Liver (tissue), 9 donors: ENCODE data around the gene ACRV1. TPM values are rescaled to one million over a fixed set of nuclear protein-coding genes. Genes with fewer than 3 reads are reported as not detected.

Source experiments
- DNase-seq: peaks from one replicate; pipeline ENCODE4 v3.0.0-alpha.2; 2017; ENCODE audit warnings: low spot score
- H3K27ac ChIP-seq, 2 donors: one replicate each; pipeline ENCODE4 v1.7.0; 2013; ENCODE audit warnings: inconsistent platforms in 2 of 2, low read length in 2 of 2, control low read depth in 1 of 2, low read depth in 1 of 2, mild to moderate bottlenecking in 1 of 2
- H3K27me3 ChIP-seq, 4 donors: one replicate each; pipeline versions ENCODE4 v1.6.1 to v1.7.0; 2013; ENCODE audit warnings: low read length in 3 of 4, inconsistent platforms in 1 of 4, mild to moderate bottlenecking in 1 of 4, moderate library complexity in 1 of 4; ENCODE audit not compliant: control insufficient read depth in 4 of 4, insufficient read depth in 4 of 4
- H3K36me3 ChIP-seq, 4 donors: one replicate each; pipeline versions ENCODE4 v1.6.1 to v1.7.0; 2013; ENCODE audit warnings: low read length in 3 of 4, mild to moderate bottlenecking in 3 of 4, low read depth in 1 of 4, moderate library complexity in 1 of 4; ENCODE audit not compliant: control insufficient read depth in 4 of 4, insufficient read depth in 3 of 4
- H3K4me1 ChIP-seq, 4 donors: one replicate each; pipeline versions ENCODE4 v1.6.1 to v1.7.0; 2013; ENCODE audit warnings: low read length in 3 of 4, mild to moderate bottlenecking in 3 of 4, moderate library complexity in 1 of 4; ENCODE audit not compliant: control insufficient read depth in 4 of 4, insufficient read depth in 4 of 4
- H3K4me3 ChIP-seq, 3 donors: one replicate each; pipeline versions ENCODE4 v1.6.1 to v1.7.0; 2013; ENCODE audit warnings: low read length in 3 of 3, control low read depth in 1 of 3, low read depth in 1 of 3, mild to moderate bottlenecking in 1 of 3
- H3K9ac ChIP-seq, 2 donors: one replicate each; pipeline ENCODE4 v1.7.0; 2013; ENCODE audit warnings: low read length in 2 of 2, mild to moderate bottlenecking in 2 of 2, moderate library complexity in 2 of 2, control low read depth in 1 of 2, low read depth in 1 of 2
- H3K9me3 ChIP-seq, 4 donors: one replicate each; pipeline versions ENCODE4 v1.6.1 to v1.7.0; 2013; ENCODE audit warnings: low read length in 3 of 4; ENCODE audit not compliant: control insufficient read depth in 4 of 4
- ATF3 ChIP-seq: IDR thresholded peaks from 2 replicates; pipeline ENCODE4 v1.6.1; 2016; ENCODE audit warnings: antibody characterized with exemption
- CTCF ChIP-seq: fragments of 150-350 bp; IDR thresholded peaks from 2 replicates; pipeline ENCODE4 v1.5.1; 2017; ENCODE audit warnings: improper control_type of control experiment, low read depth, low read length; ENCODE audit not compliant: missing input control
- FOXA1 ChIP-seq: IDR thresholded peaks from 2 replicates; pipeline ENCODE4 v1.6.1; 2016; ENCODE audit warnings: antibody characterized with exemption
- FOXA2 ChIP-seq: IDR thresholded peaks from 2 replicates; pipeline ENCODE4 v1.6.1; 2016; ENCODE audit warnings: antibody characterized with exemption
- GABPA ChIP-seq, 2 donors: IDR thresholded peaks in 1 of 2; conservative IDR thresholded peaks in 1 of 2; 2 replicates each; pipeline ENCODE4 v1.6.1; 2016; ENCODE audit warnings: antibody characterized with exemption in 2 of 2, mild to moderate bottlenecking in 1 of 2, moderate library complexity in 1 of 2
- HNF4G ChIP-seq: IDR thresholded peaks from 2 replicates; pipeline ENCODE4 v1.6.1; 2016; ENCODE audit warnings: antibody characterized with exemption
- MAX ChIP-seq: IDR thresholded peaks from 2 replicates; pipeline ENCODE4 v1.6.1; 2016; ENCODE audit warnings: antibody characterized with exemption
- RAD21 ChIP-seq, 2 donors: IDR thresholded peaks; 2 replicates each; pipeline ENCODE4 v1.6.1; 2016; ENCODE audit warnings: antibody characterized with exemption in 2 of 2, mild to moderate bottlenecking in 2 of 2
- REST ChIP-seq: IDR thresholded peaks from 2 replicates; pipeline ENCODE4 v1.6.1; 2016; ENCODE audit warnings: antibody characterized with exemption, mild to moderate bottlenecking
- RXRA ChIP-seq, 2 donors: IDR thresholded peaks; 2 replicates each; pipeline ENCODE4 v1.6.1; 2017 to 2018; ENCODE audit warnings: antibody characterized with exemption in 2 of 2, mild to moderate bottlenecking in 1 of 2
- SP1 ChIP-seq: IDR thresholded peaks from 2 replicates; pipeline ENCODE4 v1.6.1; 2018; ENCODE audit warnings: antibody characterized with exemption, mild to moderate bottlenecking
- TAF1 ChIP-seq: conservative IDR thresholded peaks from 2 replicates; pipeline ENCODE4 v1.6.1; 2016; ENCODE audit warnings: antibody characterized with exemption, mild to moderate bottlenecking
- ZBTB33 ChIP-seq: IDR thresholded peaks from 2 replicates; pipeline ENCODE4 v1.6.1; 2016; ENCODE audit warnings: antibody characterized with exemption
- WGBS: extraction: QIAGEN DNeasy Blood & Tissue Kit; methylation state at CpG from one replicate; pipeline ENCODE4 v1.1.7; 2013; 5-methylcytosine and 5-hydroxymethylcytosine counted together
- polyA plus RNA-seq, 2 donors: library from polyadenylated mRNA; stranded (reverse) in 1 of 2; unstranded in 1 of 2; fragments of 200-250 nt in 1 of 2; fragments of >200 nt in 1 of 2; fragmentation: Nextera tagmentation in 1 of 2; extraction: Ambion mirVana in 1 of 2; gene quantifications; one replicate each; pipeline versions ENCODE4 v1.2.1 to v1.2.3, GENCODE V29; 2013 to 2015
- total RNA-seq, 2 donors: library from RNA; depleted of rRNA; stranded (reverse); fragments of >200 nt; gene quantifications; one replicate each; pipeline ENCODE4 v1.2.3, GENCODE V29; 2014
- donor health status: healthy.
- donor health status: healthy.
- donor health status: healthy.
- donor health status: healthy.
- donor health status: healthy.

Gene ACRV1
- total and polyA plus RNA-seq, 4 donors, result not detected

GRCh38 chr11:125663910-125664309 is 16.7 kb downstream of the ACRV1 start (continued):
- TF ChIP-seq CTCF (no peak), ZBTB33 (no peak), FOXA2 (no peak), ATF3 (no peak), TAF1 (no peak)

- TF ChIP-seq HNF4G (no peak), SP1 (no peak), ZBTB33 (no peak), GABPA (IDR thresholded peaks at IDR 0.05 in 1 of 2, conservative IDR thresholded peaks at IDR 0.05 in 1 of 2) (no peak), RXRA (IDR thresholded peaks at IDR 0.05) (no peak), MAX (no peak), REST (no peak), FOXA1 (no peak), RAD21 (IDR thresholded peaks at IDR 0.05) (no peak), CTCF (no peak)
- no peaks in the 10 kb centered on the region for H3K4me1 ChIP-seq
- WGBS, result 92% methylated on average over 2 of the region's 2 CpGs
Measured at GRCh38 chr11:125662689-125663088, 18.0 kb downstream of the ACRV1 start.

More at GRCh38 chr11:125662689-125663088, 18.0 kb downstream of the ACRV1 start:
- no peaks in the 10 kb centered on the region for H3K36me3 ChIP-seq
- DNase-seq, result no peak
- H3K9me3 ChIP-seq, result no peaks in the 10 kb centered on the region
- no peak overlapping the region for H3K4me3 ChIP-seq
- no peaks in the 10 kb centered on the region for H3K27me3 ChIP-seq
- H3K27ac ChIP-seq, result no peak overlapping the region
- H3K9ac ChIP-seq, result no peak overlapping the region
